Astrocyte (in vitro differentiated cells and primary cell): ENCODE data around the gene CNPPD1. TPM values are rescaled to one million over a fixed set of nuclear protein-coding genes. Genes with fewer than 3 reads are reported as not detected.

Experiments
- DNase-seq: peaks from one replicate; pipeline ENCODE4 v3.0.0-alpha.2; 2010; ENCODE audit warnings: low read depth
- FAIRE-seq: peaks from 2 replicates; lab custom pipeline; 2011; peaks lifted over from hg19 to GRCh38; lab: Jason Lieb, UNC
- H2AFZ ChIP-seq: 2 replicates; pipeline ENCODE4 v1.6.0; 2012; ENCODE audit warnings: low read depth, low read length, inconsistent platforms
- H3K27ac ChIP-seq: 2 replicates; pipeline ENCODE4 v1.5.1; 2011; ENCODE audit warnings: low read depth, low read length, inconsistent platforms
- H3K27me3 ChIP-seq: 2 replicates; pipeline ENCODE4 v1.6.0; 2011; ENCODE audit warnings: low read length, inconsistent platforms; ENCODE audit not compliant: insufficient read depth
- H3K36me3 ChIP-seq: 2 replicates; pipeline ENCODE4 v1.5.1; 2011; ENCODE audit warnings: low read length, inconsistent platforms; ENCODE audit not compliant: insufficient read depth
- H3K4me1 ChIP-seq: 2 replicates; pipeline ENCODE4 v1.5.1; 2011; ENCODE audit warnings: low read length, inconsistent platforms; ENCODE audit not compliant: insufficient read depth
- H3K4me2 ChIP-seq: 2 replicates; pipeline ENCODE4 v1.6.0; 2012; ENCODE audit warnings: low read length, inconsistent platforms
- H3K4me3 ChIP-seq: 2 replicates; pipeline ENCODE4 v1.5.1; 2011; ENCODE audit warnings: low read depth, mild to moderate bottlenecking, low read length, inconsistent platforms; ENCODE audit not compliant: insufficient read depth
- H3K79me2 ChIP-seq: 2 replicates; pipeline ENCODE4 v1.6.0; 2012; ENCODE audit warnings: mild to moderate bottlenecking, low read length, inconsistent platforms; ENCODE audit not compliant: insufficient read depth
- H3K9ac ChIP-seq: 2 replicates; pipeline ENCODE4 v1.6.0; 2012; ENCODE audit warnings: mild to moderate bottlenecking, low read length, inconsistent platforms
- H3K9me3 ChIP-seq: 2 replicates; pipeline ENCODE4 v1.5.1; 2012; ENCODE audit warnings: low read depth, mild to moderate bottlenecking, low read length, inconsistent platforms; ENCODE audit not compliant: insufficient read depth
- H4K20me1 ChIP-seq: 2 replicates; pipeline ENCODE4 v1.6.0; 2012; ENCODE audit warnings: low read length, inconsistent platforms; ENCODE audit not compliant: insufficient read depth
- H3K27ac Mint-ChIP-seq: one replicate; pipeline ENCODE4 v1.8.0; 2021; ENCODE audit warnings: mild to moderate bottlenecking, mixed read lengths; ENCODE audit not compliant: unreplicated experiment
- H3K27me3 Mint-ChIP-seq: one replicate; pipeline ENCODE4 v1.8.0; 2021; ENCODE audit warnings: low read depth, mixed read lengths; ENCODE audit not compliant: unreplicated experiment
- H3K36me3 Mint-ChIP-seq: one replicate; pipeline ENCODE4 v1.8.0; 2021; ENCODE audit warnings: low read depth, mixed read lengths; ENCODE audit not compliant: unreplicated experiment
- H3K4me1 Mint-ChIP-seq: one replicate; pipeline ENCODE4 v1.8.0; 2021; ENCODE audit warnings: low read depth, mixed read lengths; ENCODE audit not compliant: unreplicated experiment
- H3K4me3 Mint-ChIP-seq: one replicate; pipeline ENCODE4 v1.8.0; 2021; ENCODE audit warnings: mild to moderate bottlenecking, moderate library complexity, mixed read lengths; ENCODE audit not compliant: unreplicated experiment
- H3K9me3 Mint-ChIP-seq: one replicate; pipeline ENCODE4 v1.8.0; 2021; ENCODE audit warnings: mild to moderate bottlenecking, mixed read lengths; ENCODE audit not compliant: unreplicated experiment
- CTCF ChIP-seq: IDR thresholded peaks from 2 replicates; pipeline ENCODE4 v1.5.1; 2011; ENCODE audit warnings: low read depth, mild to moderate bottlenecking, inconsistent platforms, low read length, moderate library complexity; ENCODE audit not compliant: insufficient read depth
- EZH2 ChIP-seq: IDR thresholded peaks from 2 replicates; pipeline ENCODE4 v1.6.1; 2012; ENCODE audit warnings: mild to moderate bottlenecking, low read length, inconsistent platforms; ENCODE audit not compliant: insufficient read depth
- total RNA-seq: library from RNA; stranded (reverse); gene quantifications from 2 replicates; pipeline ENCODE4 v1.2.1, GENCODE V29; 2021

The CNPPD1 gene
- total RNA-seq, 1 donor from 2014 or later, result 28.1 TPM

- Mint-ChIP-seq H3K36me3 (peaks cover 16% of the 10 kb centered on the region), H3K27me3 (no peaks in the 10 kb centered on the region), H3K4me1 (peaks cover 11% of the 10 kb centered on the region), H3K9me3 (no peaks in the 10 kb centered on the region), H3K27ac (no peak overlapping the region), H3K4me3 (no peak overlapping the region)
- Histone ChIP-seq H3K4me3 (no peak overlapping the region), H3K79me2 (peaks cover 6% of the 10 kb centered on the region), H4K20me1 (peaks cover 15% of the 10 kb centered on the region), H3K4me1 (peaks cover 16% of the 10 kb centered on the region), H3K27ac (no peak overlapping the region), H3K27me3 (no peaks in the 10 kb centered on the region), H3K36me3 (peaks cover 7% of the 10 kb centered on the region), H3K9ac (no peak overlapping the region), H3K4me2 (no peak overlapping the region), H2AFZ (no peak overlapping the region), H3K9me3 (no peaks in the 10 kb centered on the region)
- DNase-seq (no peak), FAIRE-seq (no peak)
- TF ChIP-seq CTCF (no peak), EZH2 (no peak)
Measured at GRCh38 chr2:219209236-219210195, 32.8 kb upstream of the CNPPD1 start.

GRCh38 chr2:219207884-219208740 is 31.4 kb upstream of the CNPPD1 start:
- H3K9me3 ChIP-seq, result no peaks in the 10 kb centered on the region
- no peak overlapping the region for H3K4me3 ChIP-seq
- DNase-seq, result peak; percentile 4
- H3K27ac ChIP-seq, result no peak overlapping the region
- H3K4me1 ChIP-seq, result peaks cover 16% of the 10 kb centered on the region
- H3K27me3 Mint-ChIP-seq, result peaks cover 1% of the 10 kb centered on the region
- TF ChIP-seq EZH2, result no peak
- TF ChIP-seq CTCF, result no peak
- H3K27ac Mint-ChIP-seq, result no peak overlapping the region
- peaks cover 10% of the 10 kb centered on the region for H3K36me3 Mint-ChIP-seq
- no peaks in the 10 kb centered on the region for H3K36me3 ChIP-seq
- peaks cover 15% of the 10 kb centered on the region for H4K20me1 ChIP-seq
- H3K4me1 Mint-ChIP-seq, result peaks cover 11% of the 10 kb centered on the region
- H3K27me3 ChIP-seq, result no peaks in the 10 kb centered on the region
- peak overlapping the region; percentile 83 for H3K4me2 ChIP-seq
- peaks cover 6% of the 10 kb centered on the region for H3K79me2 ChIP-seq
- H3K4me3 Mint-ChIP-seq, result peak overlapping the region; percentile 81
- no peak overlapping the region for H2AFZ ChIP-seq
- peak overlapping the region; percentile 77 for H3K9ac ChIP-seq
- FAIRE-seq, result no peak
- no peaks in the 10 kb centered on the region for H3K9me3 Mint-ChIP-seq
